Skin of body (tissue), 2 donors: ENCODE measurements around the gene MAD1L1. TPM values are rescaled to one million over a fixed set of nuclear protein-coding genes. Genes with fewer than 3 reads are reported as not detected.
"Not testable (repeated sequence)": the region's sequence is repeated elsewhere in the genome, so short reads cannot be mapped to it uniquely, and the experiment has no call there.

Source experiments
- DNase-seq: peaks from one replicate; lab custom pipeline; 2025; lab: John Stamatoyannopoulos, UW
- total RNA-seq: library from RNA; depleted of rRNA; stranded (reverse); fragments of >200 nt; gene quantifications from one replicate; pipeline ENCODE4 v1.2.3, GENCODE V29; 2014

The MAD1L1 gene
- total RNA-seq, 1 donor from 2014 or later, result 28.5 TPM

DNA sequence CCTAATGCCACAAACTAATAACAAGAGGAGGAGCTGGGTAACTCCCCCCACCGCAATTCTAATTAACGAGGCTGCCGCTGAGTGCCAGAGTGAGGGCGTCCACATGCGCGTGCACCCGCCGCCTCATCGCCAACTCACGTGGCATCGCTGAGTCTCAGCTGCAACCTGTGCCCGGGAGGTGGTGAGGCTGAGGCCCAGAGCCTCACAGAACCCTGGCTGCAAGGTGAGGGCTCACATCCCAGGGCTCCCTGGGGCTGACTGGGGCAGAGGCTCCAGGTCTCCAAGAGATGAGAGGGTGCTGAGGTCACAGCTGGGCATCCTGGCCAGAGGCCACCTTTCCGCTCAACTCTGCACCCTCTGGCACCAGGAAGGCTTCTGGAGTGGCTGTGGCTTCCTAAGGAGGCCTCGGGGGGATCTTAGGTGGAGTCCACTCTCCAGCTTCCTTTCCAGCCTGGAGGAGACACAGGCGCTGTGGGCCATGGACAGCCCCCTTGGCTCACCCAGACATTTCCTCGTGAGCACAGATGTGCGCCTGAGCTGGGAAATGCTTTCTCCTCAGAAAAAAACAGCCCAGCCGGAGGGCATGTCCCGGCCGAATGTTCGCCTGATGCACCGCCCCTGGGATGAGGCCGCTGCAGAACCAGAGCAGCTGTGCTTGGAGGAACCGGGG lies 242.6 kb downstream of the MAD1L1 start:
- peak; percentile 49 for DNase-seq

GRCh38 chr7:1989049-1989860 lies 243.5 kb downstream of the MAD1L1 start:
- no peak for DNase-seq

DNA sequence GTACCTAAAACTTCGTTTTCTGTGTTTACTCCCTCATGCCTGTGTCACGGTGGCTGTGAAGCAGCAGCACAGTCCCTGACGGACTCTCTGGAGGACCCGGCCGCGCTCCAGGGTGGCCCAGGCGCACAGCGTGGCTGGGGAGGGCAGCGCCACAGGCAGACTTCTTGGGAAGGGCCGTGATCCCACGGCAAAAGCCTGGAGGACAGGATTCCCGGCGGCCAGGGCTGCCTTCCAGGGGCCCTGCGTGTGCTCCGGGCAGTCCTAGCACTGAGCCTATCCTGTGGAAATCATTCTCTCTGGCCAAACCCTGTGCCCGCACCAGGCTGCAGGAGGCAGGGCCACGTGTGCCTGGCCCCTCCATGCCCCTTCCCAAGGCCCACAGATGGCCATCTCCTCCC lies 244.2 kb downstream of the MAD1L1 start:
- no peak for DNase-seq

DNA sequence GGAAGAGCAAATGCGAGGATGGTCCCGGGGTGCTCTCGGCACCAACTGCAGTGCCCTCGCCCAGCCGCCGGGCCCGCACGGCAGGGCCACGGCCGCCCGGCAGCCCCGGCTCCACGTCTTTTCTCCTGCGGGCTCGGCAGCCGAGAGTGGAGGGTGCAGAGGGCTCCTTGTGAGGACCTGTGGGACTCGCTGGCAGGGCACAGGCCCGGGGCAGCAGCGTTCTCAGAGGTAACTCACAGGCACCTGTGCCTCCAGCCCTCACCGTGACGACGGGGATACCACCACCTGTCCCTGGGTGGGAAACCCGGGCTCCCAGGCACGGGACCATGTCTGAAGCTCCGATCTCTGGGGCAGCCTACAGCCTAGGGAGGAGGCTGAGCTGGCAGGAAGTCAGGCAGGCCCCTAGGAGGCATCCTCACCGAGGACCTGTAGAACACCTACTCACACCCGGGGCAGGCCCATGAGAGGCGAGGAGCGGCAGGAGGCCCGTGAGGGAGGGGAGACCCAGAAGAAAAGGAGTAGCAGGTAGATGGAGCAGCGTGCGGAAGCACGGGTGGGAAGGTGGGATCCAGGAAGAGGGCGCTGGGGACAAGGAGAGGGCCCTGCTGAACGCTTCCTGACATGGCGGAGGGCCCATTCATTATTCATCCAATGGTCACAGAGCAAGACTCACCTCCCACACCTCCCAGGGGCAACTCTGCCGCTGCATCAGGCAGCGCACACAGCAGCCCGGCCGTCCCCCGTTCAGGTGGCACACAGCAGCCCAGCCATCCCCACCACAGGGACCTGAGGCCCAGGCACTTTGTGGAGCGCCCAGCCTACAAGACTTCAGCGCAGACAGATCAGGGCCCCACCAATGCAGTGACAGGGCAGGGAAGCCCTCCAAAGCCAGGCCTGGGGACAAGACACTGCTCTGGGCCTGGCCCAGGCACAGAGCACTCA lies 244.9 kb downstream of the MAD1L1 start:
- no peak for DNase-seq

DNA sequence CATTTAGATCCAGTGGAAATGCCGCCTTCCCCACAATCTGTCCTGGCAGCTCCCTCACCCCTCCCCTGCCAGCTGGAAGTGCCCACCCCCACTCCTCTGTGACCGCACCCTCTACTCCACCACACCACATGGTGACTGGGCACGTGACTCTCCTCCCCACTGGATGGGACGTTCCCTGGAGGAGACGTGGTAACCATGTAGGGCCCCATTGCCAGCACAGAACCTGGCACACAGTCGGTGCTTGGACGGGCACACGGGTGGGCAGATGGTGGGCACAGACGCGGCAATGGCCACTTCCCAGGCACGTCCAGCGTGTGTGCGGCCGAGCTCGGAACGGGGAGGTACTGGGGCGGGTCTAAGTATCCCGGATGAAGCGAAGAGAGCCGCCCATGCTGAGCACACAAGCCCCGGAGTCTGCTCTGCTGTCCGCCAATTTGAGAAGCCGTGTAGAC lies 245.6 kb downstream of the MAD1L1 start:
- no peak for DNase-seq

DNA sequence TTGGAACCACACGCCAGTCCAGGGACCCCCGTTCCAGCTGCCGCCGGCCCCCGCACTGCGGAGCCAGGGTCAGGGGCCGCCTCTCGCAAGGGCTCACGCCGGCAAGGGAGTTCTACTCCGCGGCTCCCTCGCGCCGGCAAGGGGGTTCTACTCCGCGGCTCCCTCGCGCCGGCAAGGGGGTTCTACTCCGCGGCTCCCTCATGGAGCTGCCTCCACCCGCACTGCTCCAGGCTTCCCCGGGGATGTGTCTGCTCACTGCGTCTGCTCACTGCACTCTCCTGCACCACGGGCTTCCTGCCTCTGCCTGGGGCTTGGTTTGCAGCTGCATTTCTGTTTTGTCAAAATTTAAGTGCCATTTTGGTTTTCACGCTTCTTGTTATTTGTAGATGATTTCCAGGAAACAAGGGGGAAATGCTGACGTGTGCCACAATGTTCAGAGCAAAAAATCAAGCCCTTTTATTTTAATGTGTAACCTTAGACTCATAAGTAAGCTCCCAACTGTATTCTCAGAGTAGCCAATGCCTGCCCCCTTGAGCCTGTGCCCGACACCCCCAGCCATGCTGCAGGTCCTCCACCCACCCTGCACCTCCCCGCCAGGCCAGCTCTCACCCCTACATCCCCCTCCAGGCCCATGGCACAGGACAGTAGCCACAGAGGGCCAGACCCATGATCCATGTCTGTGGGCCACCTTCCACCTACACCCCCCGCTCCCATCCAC lies 246.2 kb downstream of the MAD1L1 start:
- no peak for DNase-seq

- no peak for DNase-seq
Measured at GRCh38 chr7:1985936-1986335, 246.8 kb downstream of the MAD1L1 start.

DNA sequence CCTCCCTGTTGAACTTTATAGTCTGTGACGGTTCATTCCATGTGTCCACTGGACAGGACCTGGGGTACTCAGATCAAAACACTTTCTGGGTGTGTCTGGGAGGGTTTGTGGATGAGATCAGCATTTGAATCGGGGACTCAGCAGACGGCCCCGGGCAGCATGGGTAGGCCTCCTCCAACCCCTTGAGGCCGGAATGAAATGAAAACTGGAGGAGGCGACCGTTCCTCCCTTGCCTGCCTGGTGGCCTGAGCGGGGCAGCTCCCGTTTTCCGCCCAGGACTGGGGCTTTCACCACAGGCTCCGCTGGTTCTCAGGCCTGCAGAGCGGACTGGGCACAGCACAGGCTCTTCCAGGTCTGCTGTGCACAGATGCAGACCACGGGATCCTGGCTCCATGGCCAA lies 247.7 kb downstream of the MAD1L1 start:
- no peak for DNase-seq

DNA sequence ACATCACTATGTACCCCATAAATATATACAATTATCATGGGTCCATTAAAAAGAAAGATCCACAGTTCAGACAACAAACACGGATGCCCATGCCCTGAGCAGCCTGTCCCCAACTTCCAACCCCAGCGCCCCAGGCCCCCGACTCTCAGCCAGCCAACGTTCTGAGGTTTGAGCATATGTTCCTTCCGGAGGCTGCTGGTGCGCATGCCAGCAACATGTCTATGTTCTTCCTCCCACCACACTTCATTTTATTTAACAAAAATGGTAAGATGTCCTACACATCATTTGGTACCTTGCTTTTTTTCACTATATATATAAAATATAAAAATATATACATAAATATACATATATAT lies 250.9 kb downstream of the MAD1L1 start:
- no peak for DNase-seq

GRCh38 chr7:1981201-1981877 lies 251.4 kb downstream of the MAD1L1 start:
- no peak for DNase-seq

DNA sequence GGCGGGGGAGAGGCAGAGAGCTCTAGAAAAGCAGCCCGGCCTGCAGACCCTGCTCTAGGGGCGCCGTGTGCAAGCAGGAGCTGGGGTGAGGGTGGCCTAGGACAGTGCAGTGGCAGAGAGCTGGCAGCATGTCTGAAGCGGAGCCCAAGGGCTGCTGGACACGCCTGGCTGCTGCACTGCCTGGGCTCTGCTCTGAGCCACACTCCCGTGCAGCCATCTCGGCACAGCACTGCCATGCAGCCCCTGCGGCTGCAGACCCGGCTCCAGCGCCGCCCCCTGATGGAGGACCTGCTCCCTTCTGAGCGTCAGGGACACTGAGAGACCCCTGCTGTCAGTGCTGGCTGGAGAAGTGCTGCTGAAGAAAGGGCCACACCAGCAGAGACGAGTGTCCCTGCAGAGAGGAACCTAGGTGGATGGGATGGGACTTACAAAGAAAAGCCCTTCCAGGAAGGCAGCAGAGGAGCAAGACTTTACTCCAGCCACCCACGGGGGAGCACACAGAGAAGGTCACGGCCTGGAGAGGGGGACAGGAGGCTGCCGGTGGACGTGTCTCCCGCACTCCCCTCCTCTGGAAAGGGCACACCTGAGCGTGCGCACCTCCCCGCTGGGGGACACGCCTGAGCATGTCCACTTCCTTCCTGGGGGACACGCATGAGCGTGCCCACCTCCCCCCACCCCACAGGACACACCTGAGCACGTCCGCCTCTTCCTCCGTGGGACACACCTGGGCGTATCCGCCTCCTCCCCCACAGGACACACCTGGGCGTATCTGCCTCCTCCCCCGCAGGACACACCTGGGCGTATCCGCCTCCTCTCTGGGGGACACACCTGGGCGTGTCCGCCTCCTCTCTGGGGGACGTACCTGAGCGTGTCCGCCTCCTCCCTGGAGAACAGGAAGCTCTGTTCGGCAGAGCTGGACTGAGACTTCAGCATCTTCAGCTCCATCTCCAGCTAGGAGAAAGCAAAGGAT lies 252.9 kb downstream of the MAD1L1 start:
- DNase-seq, result peak; percentile 8

DNA sequence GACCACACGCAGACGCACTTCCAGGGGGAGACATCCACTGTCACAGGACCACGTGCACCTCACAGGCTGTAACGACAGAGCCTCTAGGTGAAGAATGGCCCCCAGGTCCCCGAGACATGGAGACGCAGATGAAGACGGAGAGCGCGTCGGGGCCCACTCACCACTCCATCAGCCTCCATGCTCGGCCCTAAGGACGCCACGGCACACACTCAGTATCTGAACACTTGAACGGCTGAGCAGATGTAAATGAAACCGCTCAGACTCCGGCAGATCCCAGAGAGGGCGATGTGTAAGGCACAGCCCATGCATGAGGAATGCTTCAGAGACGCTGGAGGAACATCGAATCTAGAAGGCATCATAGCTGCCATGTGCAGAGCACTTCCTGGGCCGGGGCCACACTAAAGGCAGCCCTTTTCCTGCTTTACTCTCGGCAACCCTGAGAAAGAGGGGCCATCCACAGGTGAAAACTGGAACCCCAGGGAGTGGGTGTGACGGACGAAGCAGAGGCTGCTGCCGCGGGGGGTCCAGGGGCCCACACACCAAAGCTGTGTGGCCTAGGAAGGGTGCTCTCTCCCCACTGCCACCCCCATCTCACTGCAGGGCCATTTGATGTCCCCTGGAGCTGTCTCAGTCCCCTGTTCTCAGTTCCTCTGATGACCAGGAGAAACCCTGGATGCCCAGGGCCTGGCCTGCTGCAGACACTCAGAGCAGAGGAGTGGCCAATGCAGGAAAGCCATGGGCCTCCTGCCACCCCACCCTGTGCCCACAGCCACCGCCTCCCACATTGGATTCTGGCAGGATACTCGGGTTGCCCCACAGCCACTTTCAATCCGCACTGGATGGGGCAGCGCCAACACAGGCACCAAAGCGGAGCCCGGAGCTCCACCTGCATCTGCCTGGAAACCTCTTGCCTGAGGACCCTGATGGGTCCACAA lies 253.8 kb downstream of the MAD1L1 start:
- DNase-seq, result no peak

- DNase-seq, result no peak
Measured at GRCh38 chr7:1977876-1978441, 254.8 kb downstream of the MAD1L1 start.

GRCh38 chr7:1977059-1977875 lies 255.5 kb downstream of the MAD1L1 start:
- DNase-seq, result no peak

- DNase-seq, result not testable (repeated sequence)
Measured at GRCh38 chr7:1976521-1976920, 256.2 kb downstream of the MAD1L1 start.

GRCh38 chr7:1975581-1975980 lies 257.2 kb downstream of the MAD1L1 start:
- no peak for DNase-seq

- no peak for DNase-seq
Measured at GRCh38 chr7:1975179-1975578, 257.6 kb downstream of the MAD1L1 start.
